ENCODE results near the gene PLK3. TPM values are rescaled to one million over a fixed set of nuclear protein-coding genes. Genes with fewer than 3 reads are reported as not detected.
A peak's percentile ranks its signal among the peaks of the same experiment; 100 is the strongest.

Gene PLK3
- total and polyA plus RNA-seq, 2 experiments from 2014 or later: 9.5 to 12.4 TPM

GRCh38 chr1:44775078-44775929, 24.9 kb upstream of the PLK3 start, which contains the start of gene RPS8:
Gene RPS8, plus strand, starts transcription at chr1:44775540. Its CDS starts 57 bp downstream, at chr1:44775597.
- Histone ChIP-seq H3K9me3 (ENCODE audit: low read depth) (no peaks in the 10 kb centered on the region), H3K27me3 (no peaks in the 10 kb centered on the region), H3K4me1 (ENCODE audit: low read depth) (peaks cover 18% of the 10 kb centered on the region), H3K27ac (peak within 1 kb of the TSS; percentile 97), H3K4me3 (peak within 1 kb of the TSS; percentile 87), H3K36me3 (peaks cover 28% of the 10 kb centered on the region)
- TF ChIP-seq CTCF (IDR thresholded peaks at IDR 0.05; ENCODE audit: low read depth, low read length): no peak
- peak; percentile 96 to 97 for DNase-seq (ENCODE audit: low read depth in 1 of 2, low spot score in 1 of 2)

GRCh38 chr1:44775930-44776729, 24.0 kb upstream of the PLK3 start:
- peaks cover 28% of the 10 kb centered on the region for H3K36me3 ChIP-seq
- no peaks in the 10 kb centered on the region for H3K9me3 ChIP-seq (ENCODE audit: low read depth)
- DNase-seq (ENCODE audit: low read depth in 1 of 2, low spot score in 1 of 2): peak; percentile 15 to 19
- no peak for TF ChIP-seq CTCF (IDR thresholded peaks at IDR 0.05; ENCODE audit: low read depth, low read length)
- peak overlapping the region; percentile 87 for H3K4me3 ChIP-seq
- H3K4me1 ChIP-seq (ENCODE audit: low read depth): peaks cover 18% of the 10 kb centered on the region
- peak overlapping the region; percentile 97 for H3K27ac ChIP-seq
- no peaks in the 10 kb centered on the region for H3K27me3 ChIP-seq

GRCh38 chr1:44776730-44777068, 23.5 kb upstream of the PLK3 start:
- DNase-seq (ENCODE audit: low read depth in 1 of 2, low spot score in 1 of 2): no peak
- Histone ChIP-seq H3K36me3 (peaks cover 28% of the 10 kb centered on the region), H3K27ac (peak overlapping the region; percentile 97), H3K4me3 (peak overlapping the region; percentile 87), H3K9me3 (ENCODE audit: low read depth) (no peaks in the 10 kb centered on the region), H3K27me3 (no peaks in the 10 kb centered on the region), H3K4me1 (ENCODE audit: low read depth) (peaks cover 18% of the 10 kb centered on the region)
- TF ChIP-seq CTCF (IDR thresholded peaks at IDR 0.05; ENCODE audit: low read depth, low read length): no peak

GRCh38 chr1:44777547-44777946, 22.6 kb upstream of the PLK3 start:
- peaks cover 28% of the 10 kb centered on the region for H3K36me3 ChIP-seq

More at GRCh38 chr1:44777547-44777946, 22.6 kb upstream of the PLK3 start:
- Histone ChIP-seq H3K4me3 (no peak overlapping the region), H3K9me3 (ENCODE audit: low read depth) (no peaks in the 10 kb centered on the region), H3K27ac (peak overlapping the region; percentile 97), H3K4me1 (ENCODE audit: low read depth) (peaks cover 18% of the 10 kb centered on the region), H3K27me3 (no peaks in the 10 kb centered on the region)
- TF ChIP-seq CTCF (IDR thresholded peaks at IDR 0.05; ENCODE audit: low read depth, low read length): no peak
- no peak for DNase-seq (ENCODE audit: low read depth in 1 of 2, low spot score in 1 of 2)
